PC-9 (cell line): ENCODE results near the gene TNP2. TPM values are rescaled to one million over a fixed set of nuclear protein-coding genes. Genes with fewer than 3 reads are reported as not detected.

Experiments used
- BruUV-seq: library from RNA; stranded (reverse); fragments of 400-500 nt; replicated peaks from 2 replicates; lab custom pipeline; 2021; lab: Mats Ljungman, UMichigan
- CTCF ChIA-PET: fragments of 300-600 bp; sonication (Branson Sonifier 250); formaldehyde crosslinking; loops from one replicate; lab custom pipeline; 2022; ENCODE audit warnings: antibody characterized with exemption; lab: Charles Lee
- POLR2A ChIA-PET: fragments of 300-600 bp; sonication (Branson Sonifier 250); formaldehyde crosslinking; loops from one replicate; lab custom pipeline; 2022; ENCODE audit warnings: antibody characterized with exemption; ENCODE audit not compliant: unreplicated experiment; lab: Charles Lee
- DNase-seq, 2 experiments: peaks; one replicate each; pipeline versions ENCODE4 v3.0.0 to v3.0.0-alpha.2; 2015 to 2022; ENCODE audit warnings: mixed read lengths in 1 of 2
- H2AFZ ChIP-seq: fragments of 200-600 bp; sonication (generic); 2 replicates; pipeline ENCODE4 v1.8.1; 2017; ENCODE audit warnings: antibody characterized with exemption
- H3F3A ChIP-seq: fragments of 200-600 bp; sonication (generic); 2 replicates; pipeline ENCODE4 v1.8.1; 2017; ENCODE audit warnings: antibody characterized with exemption, mild to moderate bottlenecking, low read depth; ENCODE audit not compliant: insufficient read depth
- H3K27ac ChIP-seq: fragments of 200-600 bp; sonication (generic); 2 replicates; pipeline ENCODE4 v1.6.1; 2016; ENCODE audit warnings: mixed run types
- H3K27me3 ChIP-seq: fragments of 200-600 bp; sonication (generic); 2 replicates; pipeline ENCODE4 v1.6.1; 2016; ENCODE audit warnings: low read depth, mixed run types; ENCODE audit not compliant: insufficient read depth
- H3K36me3 ChIP-seq: fragments of 200-600 bp; sonication (generic); 2 replicates; pipeline ENCODE4 v1.6.1; 2016; ENCODE audit warnings: low read depth, mixed run types
- H3K4me1 ChIP-seq: fragments of 200-600 bp; sonication (generic); replicated peaks from 2 replicates; pipeline ENCODE4 v1.6.1; 2016; ENCODE audit warnings: mixed run types; ENCODE audit not compliant: insufficient read depth
- H3K4me2 ChIP-seq: fragments of 200-600 bp; sonication (generic); 2 replicates; pipeline ENCODE4 v1.6.1; 2017; ENCODE audit warnings: mixed run types
- H3K4me3 ChIP-seq: fragments of 200-600 bp; sonication (generic); 2 replicates; pipeline ENCODE4 v1.6.1; 2016; ENCODE audit warnings: mixed run types
- H3K79me2 ChIP-seq: fragments of 200-600 bp; sonication (generic); 2 replicates; pipeline ENCODE4 v1.6.1; 2017; ENCODE audit warnings: low read depth, mixed run types
- H3K9me2 ChIP-seq: fragments of 200-600 bp; sonication (generic); 2 replicates; pipeline ENCODE4 v1.8.1; 2017; ENCODE audit warnings: mild to moderate bottlenecking; ENCODE audit not compliant: insufficient read depth
- H3K9me3 ChIP-seq: fragments of 200-600 bp; sonication (generic); 2 replicates; pipeline ENCODE4 v1.8.1; 2016; ENCODE audit warnings: low read depth; ENCODE audit not compliant: insufficient read depth
- H4K20me1 ChIP-seq: fragments of 200-600 bp; sonication (generic); 2 replicates; pipeline ENCODE4 v1.8.1; 2017; ENCODE audit not compliant: insufficient read depth
- EZH2 ChIP-seq: fragments of 200-600 bp; sonication (generic); IDR thresholded peaks from 2 replicates; pipeline ENCODE4 v1.8.0; 2017; ENCODE audit warnings: antibody characterized with exemption, low read depth
- intact Hi-C: fragments of 100-400 bp; cut with micrococcal nuclease; formaldehyde crosslinking; loops from one replicate; pipeline ENCODE4 v1.10.0; 2022; ENCODE audit not compliant: unreplicated experiment
- total RNA-seq: library from RNA; stranded (reverse); gene quantifications from 2 replicates; pipeline ENCODE4 v1.2.3, GENCODE V29; 2021
- TF ChIP-seq, protein P1 (sequence below): fragments of 200-600 bp; sonication (generic); conservative IDR thresholded peaks from 2 replicates; pipeline ENCODE4 v1.6.1; 2017; ENCODE audit warnings: mixed run types, antibody characterized with exemption, mild to moderate bottlenecking, moderate library complexity

TNP2 gene
- total RNA-seq, 1 experiment from 2014 or later: not detected

DNA sequence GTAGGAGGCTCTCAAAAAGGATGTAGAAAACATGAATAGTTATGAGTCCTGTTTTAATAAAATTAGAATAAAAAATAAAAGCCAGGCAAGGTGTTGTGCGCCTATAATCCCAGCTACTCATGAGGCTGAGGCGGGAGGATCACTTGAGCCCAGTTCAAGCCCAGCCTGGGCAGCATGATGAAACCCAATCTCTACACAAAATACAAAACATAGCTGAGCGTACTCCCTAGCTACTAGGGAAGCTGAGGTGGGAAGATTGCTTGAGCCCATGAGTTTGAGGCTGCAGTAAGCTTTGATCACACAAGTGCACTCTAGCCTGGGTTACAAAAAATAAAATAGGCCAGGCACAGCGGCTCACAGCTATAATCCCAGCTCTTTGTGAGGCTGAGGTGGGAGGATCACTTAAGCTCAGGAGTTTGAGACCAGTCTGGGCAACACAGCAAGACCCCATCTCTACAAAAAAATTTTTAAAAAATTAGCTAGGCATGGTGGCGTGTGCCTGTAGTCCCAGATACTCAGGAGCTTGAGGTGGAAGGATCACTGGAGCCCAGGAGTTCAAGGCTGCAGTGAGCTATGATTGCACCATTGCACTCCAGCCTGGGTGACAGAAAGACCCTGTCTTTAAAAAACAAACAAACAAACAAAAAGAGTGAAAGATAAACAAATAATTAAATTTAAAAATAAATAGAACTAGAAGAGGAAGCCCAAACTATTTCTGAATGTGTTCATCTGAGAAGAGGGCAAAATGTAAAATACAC is 29.2 kb upstream of the TNP2 start:
- no peak overlapping the region for H3K27ac ChIP-seq
- H4K20me1 ChIP-seq: no peaks in the 10 kb centered on the region
- H3K4me1 ChIP-seq: peaks cover 13% of the 10 kb centered on the region
- DNase-seq: no peak
- intact Hi-C loops: loop anchor here (5.0 kb wide), 1 partner anchor 41 kb away; the partner anchor contains the start of gene SOCS1
- no peak overlapping the region for H3K4me2 ChIP-seq
- no peak overlapping the region for H3K4me3 ChIP-seq
- POLR2A ChIA-PET: interaction anchor here (0.5 kb wide), 1 partner anchor 228 kb away, joined by 14 read pairs; no protein-coding TSS in a partner anchor
- H2AFZ ChIP-seq: no peak overlapping the region
- H3K9me3 ChIP-seq: no peaks in the 10 kb centered on the region
- peaks cover 10% of the 10 kb centered on the region; the same call in 1 of the 2 replicates for H3F3A ChIP-seq
- no peaks in the 10 kb centered on the region for H3K36me3 ChIP-seq
- no peaks in the 10 kb centered on the region for H3K79me2 ChIP-seq
- TF ChIP-seq EZH2: no peak
- TF ChIP-seq, protein P1, sequence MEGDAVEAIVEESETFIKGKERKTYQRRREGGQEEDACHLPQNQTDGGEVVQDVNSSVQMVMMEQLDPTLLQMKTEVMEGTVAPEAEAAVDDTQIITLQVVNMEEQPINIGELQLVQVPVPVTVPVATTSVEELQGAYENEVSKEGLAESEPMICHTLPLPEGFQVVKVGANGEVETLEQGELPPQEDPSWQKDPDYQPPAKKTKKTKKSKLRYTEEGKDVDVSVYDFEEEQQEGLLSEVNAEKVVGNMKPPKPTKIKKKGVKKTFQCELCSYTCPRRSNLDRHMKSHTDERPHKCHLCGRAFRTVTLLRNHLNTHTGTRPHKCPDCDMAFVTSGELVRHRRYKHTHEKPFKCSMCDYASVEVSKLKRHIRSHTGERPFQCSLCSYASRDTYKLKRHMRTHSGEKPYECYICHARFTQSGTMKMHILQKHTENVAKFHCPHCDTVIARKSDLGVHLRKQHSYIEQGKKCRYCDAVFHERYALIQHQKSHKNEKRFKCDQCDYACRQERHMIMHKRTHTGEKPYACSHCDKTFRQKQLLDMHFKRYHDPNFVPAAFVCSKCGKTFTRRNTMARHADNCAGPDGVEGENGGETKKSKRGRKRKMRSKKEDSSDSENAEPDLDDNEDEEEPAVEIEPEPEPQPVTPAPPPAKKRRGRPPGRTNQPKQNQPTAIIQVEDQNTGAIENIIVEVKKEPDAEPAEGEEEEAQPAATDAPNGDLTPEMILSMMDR: no peak
- BruUV-seq: no TSS peak
- no peaks in the 10 kb centered on the region for H3K27me3 ChIP-seq
- CTCF ChIA-PET: interaction anchor here (0.6 kb wide), 3 partner anchors 58 to 314 kb away, joined by 3 to 4 read pairs (median 4); no protein-coding TSS in a partner anchor
- no peaks in the 10 kb centered on the region for H3K9me2 ChIP-seq

DNA sequence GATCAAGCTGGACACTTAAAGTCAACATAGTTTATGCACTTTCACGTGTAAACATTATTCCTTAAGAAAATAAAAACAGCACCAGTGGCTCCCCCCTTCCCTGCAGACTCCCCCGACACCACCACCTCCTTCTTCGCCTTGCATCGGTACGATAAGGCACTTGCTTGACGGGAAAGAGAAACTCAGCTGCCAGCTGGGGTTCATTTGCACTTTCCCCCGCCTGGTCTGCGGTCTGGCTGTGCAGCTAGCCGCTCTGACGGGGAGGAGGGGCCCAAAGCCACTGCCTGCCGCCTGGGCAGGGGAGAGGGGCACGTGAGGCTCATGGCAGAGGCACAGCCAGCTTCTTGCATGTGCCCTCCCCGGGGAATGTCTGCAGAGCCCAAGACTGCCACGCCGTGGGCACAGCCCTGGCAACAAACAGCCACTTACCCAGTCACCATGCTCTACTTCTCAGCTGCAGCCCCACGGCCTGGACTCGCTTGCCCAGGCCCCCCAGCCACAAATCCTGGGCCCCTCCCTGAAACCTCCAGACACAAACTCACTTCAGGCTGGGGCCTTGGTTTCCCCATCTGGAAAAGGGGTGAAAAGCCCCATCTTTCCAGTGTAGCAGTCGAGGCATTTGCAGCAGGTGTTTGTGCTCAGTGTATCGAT is 28.5 kb upstream of the TNP2 start:
- intact Hi-C loops: loop anchor here (5.0 kb wide), 1 partner anchor 40 kb away; the partner anchor contains the start of gene SOCS1

More for the DNA sequence above, 28.5 kb upstream of the TNP2 start:
- Histone ChIP-seq H3K27me3 (no peaks in the 10 kb centered on the region), H3K4me2 (no peak overlapping the region), H3K4me1 (peaks cover 6% of the 10 kb centered on the region; the same call in 1 of the 2 replicates), H2AFZ (no peak overlapping the region), H3F3A (peaks cover 9% of the 10 kb centered on the region; the same call in 1 of the 2 replicates), H3K9me3 (no peaks in the 10 kb centered on the region), H3K9me2 (no peaks in the 10 kb centered on the region), H4K20me1 (no peaks in the 10 kb centered on the region), H3K27ac (no peak overlapping the region), H3K79me2 (no peaks in the 10 kb centered on the region), H3K4me3 (no peak overlapping the region), H3K36me3 (no peaks in the 10 kb centered on the region)
- CTCF ChIA-PET: interaction anchor here (0.6 to 1.3 kb wide), 3 partner anchors 39 to 314 kb away, joined by 4 read pairs; no protein-coding TSS in a partner anchor
- POLR2A ChIA-PET: interaction anchor here (0.5 to 0.7 kb wide), 4 partner anchors 21 to 227 kb away, joined by 3 to 14 read pairs (median 4); partner anchors contain the start of gene PRM2
- no TSS peak for BruUV-seq
- DNase-seq: peak in 1 of 2 experiments; percentile 77
- TF ChIP-seq, protein P1: no peak
- TF ChIP-seq EZH2: no peak
